Type B pancreatic cell (in vitro differentiated cells): ENCODE measurements around the gene DENND1B. TPM values are rescaled to one million over a fixed set of nuclear protein-coding genes. Genes with fewer than 3 reads are reported as not detected.

ENCODE experiments used
- DNase-seq: peaks from one replicate; pipeline ENCODE4 v3.0.0; 2021; ENCODE audit warnings: mixed read lengths; ENCODE audit not compliant: unreplicated experiment; ENCODE audit errors: extremely low spot score
- H3K27ac Mint-ChIP-seq: 2 replicates; pipeline ENCODE4 v1.8.0; 2021; ENCODE audit warnings: mild to moderate bottlenecking, mixed read lengths
- H3K27me3 Mint-ChIP-seq: 2 replicates; pipeline ENCODE4 v1.8.0; 2021; ENCODE audit warnings: mixed read lengths
- H3K36me3 Mint-ChIP-seq: 2 replicates; pipeline ENCODE4 v1.8.0; 2021; ENCODE audit warnings: mixed read lengths
- H3K4me1 Mint-ChIP-seq: one replicate; pipeline ENCODE4 v1.8.0; 2021; ENCODE audit warnings: mixed read lengths; ENCODE audit not compliant: unreplicated experiment
- H3K4me3 Mint-ChIP-seq: 2 replicates; pipeline ENCODE4 v1.8.0; 2021; ENCODE audit warnings: mild to moderate bottlenecking, mixed read lengths
- H3K9me3 Mint-ChIP-seq: 2 replicates; pipeline ENCODE4 v1.8.0; 2021; ENCODE audit warnings: mixed read lengths
- total RNA-seq: library from RNA; stranded (reverse); gene quantifications from 2 replicates; pipeline ENCODE4 v1.2.1, GENCODE V29; 2021; ENCODE audit warnings: low replicate concordance
- TF ChIP-seq, protein P1 (sequence below): fragments of 200-600 bp; sonication (generic); conservative IDR thresholded peaks from 2 replicates; pipeline ENCODE4 v1.5.0; 2021; ENCODE audit warnings: antibody characterized with exemption, mild to moderate bottlenecking

Gene DENND1B
- total RNA-seq, 1 donor from 2014 or later, result 8.7 TPM

DNA sequence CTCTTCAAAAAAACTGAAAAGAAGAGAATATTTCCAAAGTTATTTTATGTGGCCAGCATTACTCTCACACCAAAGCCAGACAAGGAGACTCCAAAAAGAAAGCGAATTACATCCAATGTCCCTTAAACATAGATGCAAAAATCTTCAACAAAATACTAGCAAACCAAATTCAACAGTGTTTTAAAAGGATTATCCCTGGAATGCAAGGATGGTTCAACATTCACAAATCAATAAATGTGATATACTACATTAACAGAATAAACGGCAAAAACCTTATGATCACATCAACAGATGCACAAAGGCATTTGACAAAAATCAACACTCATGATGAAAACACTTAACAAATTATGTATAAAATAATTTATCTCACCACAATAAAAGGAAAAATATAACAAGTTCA, 207.8 kb downstream of the DENND1B start:
- Mint-ChIP-seq H3K4me3 (no peak overlapping the region), H3K4me1 (no peaks in the 10 kb centered on the region), H3K36me3 (peaks cover 11% of the 10 kb centered on the region), H3K9me3 (peaks cover 7% of the 10 kb centered on the region), H3K27me3 (no peaks in the 10 kb centered on the region), H3K27ac (no peak overlapping the region)
- TF ChIP-seq, protein P1, sequence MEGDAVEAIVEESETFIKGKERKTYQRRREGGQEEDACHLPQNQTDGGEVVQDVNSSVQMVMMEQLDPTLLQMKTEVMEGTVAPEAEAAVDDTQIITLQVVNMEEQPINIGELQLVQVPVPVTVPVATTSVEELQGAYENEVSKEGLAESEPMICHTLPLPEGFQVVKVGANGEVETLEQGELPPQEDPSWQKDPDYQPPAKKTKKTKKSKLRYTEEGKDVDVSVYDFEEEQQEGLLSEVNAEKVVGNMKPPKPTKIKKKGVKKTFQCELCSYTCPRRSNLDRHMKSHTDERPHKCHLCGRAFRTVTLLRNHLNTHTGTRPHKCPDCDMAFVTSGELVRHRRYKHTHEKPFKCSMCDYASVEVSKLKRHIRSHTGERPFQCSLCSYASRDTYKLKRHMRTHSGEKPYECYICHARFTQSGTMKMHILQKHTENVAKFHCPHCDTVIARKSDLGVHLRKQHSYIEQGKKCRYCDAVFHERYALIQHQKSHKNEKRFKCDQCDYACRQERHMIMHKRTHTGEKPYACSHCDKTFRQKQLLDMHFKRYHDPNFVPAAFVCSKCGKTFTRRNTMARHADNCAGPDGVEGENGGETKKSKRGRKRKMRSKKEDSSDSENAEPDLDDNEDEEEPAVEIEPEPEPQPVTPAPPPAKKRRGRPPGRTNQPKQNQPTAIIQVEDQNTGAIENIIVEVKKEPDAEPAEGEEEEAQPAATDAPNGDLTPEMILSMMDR, result no peak
- no peak for DNase-seq

DNA sequence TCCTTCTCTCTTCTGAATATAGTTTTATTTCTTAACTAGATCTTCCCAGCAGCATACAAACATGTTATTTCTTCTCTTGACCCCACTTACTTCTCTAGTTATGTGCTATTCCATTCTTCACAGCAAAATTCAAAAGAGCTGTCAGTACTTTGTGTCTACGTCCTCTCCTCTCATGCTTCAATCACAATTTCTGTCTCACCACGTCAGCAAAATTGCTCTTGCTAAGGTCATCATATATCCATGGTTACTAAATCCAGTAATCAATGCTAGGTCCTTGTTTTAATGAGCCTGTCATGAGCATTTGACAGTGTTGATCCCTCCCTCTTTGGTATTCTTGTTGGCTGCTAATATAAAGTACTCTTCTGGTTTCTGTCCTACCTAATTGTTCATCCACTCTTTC, 214.2 kb downstream of the DENND1B start:
- H3K27ac Mint-ChIP-seq, result no peak overlapping the region
- no peak overlapping the region for H3K4me3 Mint-ChIP-seq
- H3K9me3 Mint-ChIP-seq, result no peaks in the 10 kb centered on the region
- no peaks in the 10 kb centered on the region for H3K4me1 Mint-ChIP-seq
- H3K27me3 Mint-ChIP-seq, result no peaks in the 10 kb centered on the region
- TF ChIP-seq, protein P1, result no peak
- DNase-seq, result no peak
- H3K36me3 Mint-ChIP-seq, result no peaks in the 10 kb centered on the region

DNA sequence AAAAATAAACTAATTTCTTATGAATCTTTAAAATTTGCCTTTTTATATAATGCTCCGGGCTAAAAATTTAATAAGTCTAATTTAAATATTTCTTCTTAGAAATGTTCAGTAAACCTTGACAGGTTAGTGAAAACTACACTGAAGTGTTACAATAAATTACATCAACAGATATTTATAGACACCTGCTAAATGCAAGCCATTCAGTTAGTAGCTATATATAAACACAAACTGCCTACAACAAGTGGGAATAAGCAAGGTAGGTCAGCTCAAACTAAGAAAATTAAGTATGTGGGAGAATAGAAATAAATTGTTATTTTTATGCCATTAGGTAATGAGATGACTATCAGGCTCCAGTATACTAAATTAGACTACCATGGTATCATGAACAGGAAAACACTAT, 215.6 kb downstream of the DENND1B start:
- Mint-ChIP-seq H3K4me1 (no peaks in the 10 kb centered on the region), H3K27me3 (no peaks in the 10 kb centered on the region), H3K27ac (no peak overlapping the region), H3K4me3 (no peak overlapping the region), H3K36me3 (no peaks in the 10 kb centered on the region), H3K9me3 (no peaks in the 10 kb centered on the region)
- no peak for DNase-seq
- TF ChIP-seq, protein P1, result no peak

DNA sequence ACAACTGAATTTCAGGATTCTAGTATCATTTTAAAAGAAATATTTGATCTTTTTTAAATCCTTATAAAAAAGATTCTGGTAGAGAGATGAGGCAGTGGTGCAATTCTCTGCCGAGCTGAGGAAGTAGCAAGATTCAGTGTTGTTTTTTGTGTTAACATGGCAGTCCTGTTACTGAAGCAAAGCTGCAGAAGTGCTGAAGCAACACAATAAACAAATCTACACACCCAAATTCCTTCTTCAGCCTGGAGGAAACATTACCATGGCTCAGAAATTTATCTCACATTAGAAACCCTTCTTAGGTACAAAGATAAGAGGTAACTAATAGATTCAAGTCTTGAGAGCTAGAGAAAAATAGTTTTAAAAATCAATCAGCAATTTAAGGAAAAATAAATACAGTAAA, 216.0 kb downstream of the DENND1B start:
- H3K27me3 Mint-ChIP-seq, result no peaks in the 10 kb centered on the region
- DNase-seq, result no peak
- no peak overlapping the region for H3K27ac Mint-ChIP-seq
- H3K9me3 Mint-ChIP-seq, result no peaks in the 10 kb centered on the region
- TF ChIP-seq, protein P1, result no peak
- H3K4me3 Mint-ChIP-seq, result no peak overlapping the region
- H3K36me3 Mint-ChIP-seq, result no peaks in the 10 kb centered on the region
- no peaks in the 10 kb centered on the region for H3K4me1 Mint-ChIP-seq

DNA sequence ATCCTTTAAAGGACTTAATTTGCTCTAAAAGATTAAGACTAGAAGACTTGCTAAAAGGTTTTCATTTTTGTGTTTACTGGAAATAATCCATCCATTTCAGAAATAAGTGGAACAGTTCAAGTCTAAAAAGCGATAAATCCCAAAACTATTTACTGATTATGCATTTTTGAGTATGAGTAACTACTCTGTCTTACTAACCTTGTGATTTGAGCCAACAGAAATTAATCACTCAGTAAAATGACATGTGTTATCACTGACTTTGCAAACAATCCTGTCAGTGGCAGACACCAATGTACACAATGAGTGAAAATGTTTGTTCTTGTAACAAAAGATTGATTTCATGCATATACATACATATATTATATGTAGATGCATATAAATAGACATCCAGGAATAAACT, 218.0 kb downstream of the DENND1B start:
- TF ChIP-seq, protein P1, result no peak
- H3K36me3 Mint-ChIP-seq, result no peaks in the 10 kb centered on the region
- no peak overlapping the region for H3K4me3 Mint-ChIP-seq
- no peak overlapping the region for H3K27ac Mint-ChIP-seq
- H3K27me3 Mint-ChIP-seq, result no peaks in the 10 kb centered on the region
- no peaks in the 10 kb centered on the region for H3K9me3 Mint-ChIP-seq
- H3K4me1 Mint-ChIP-seq, result no peaks in the 10 kb centered on the region
- DNase-seq, result no peak

DNA sequence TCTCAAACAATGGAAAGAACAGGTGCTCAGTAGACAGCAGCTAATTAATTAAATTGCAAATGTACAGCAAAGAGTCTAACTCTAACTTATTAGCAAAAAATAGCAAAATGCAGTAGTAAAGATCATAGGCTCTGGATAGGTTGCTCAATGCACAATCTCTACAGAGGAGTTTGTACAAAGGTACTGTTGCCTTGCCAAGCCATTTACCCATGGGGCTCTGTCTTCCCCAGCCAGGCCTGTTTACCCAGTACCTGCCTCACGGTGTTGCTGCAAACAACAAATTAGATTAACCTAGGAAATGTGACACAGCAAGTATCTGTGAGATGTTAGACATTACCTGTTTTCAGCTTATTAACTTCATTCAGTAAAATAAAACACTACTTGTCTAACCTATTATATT, 222.0 kb downstream of the DENND1B start:
- TF ChIP-seq, protein P1, result no peak
- Mint-ChIP-seq H3K27me3 (no peaks in the 10 kb centered on the region), H3K27ac (no peak overlapping the region), H3K4me1 (no peaks in the 10 kb centered on the region), H3K9me3 (no peaks in the 10 kb centered on the region), H3K4me3 (no peak overlapping the region), H3K36me3 (no peaks in the 10 kb centered on the region)
- DNase-seq, result no peak
